DOHH2 (cell line): ENCODE results near the gene BRINP1.

Experiments used
- H3F3A ChIP-seq: fragments of 200-600 bp; sonication (generic), shearing (Covaris generic); 2 replicates; pipeline ENCODE4 v1.6.0; 2016; ENCODE audit warnings: antibody characterized with exemption, mild to moderate bottlenecking; ENCODE audit not compliant: control insufficient read depth, insufficient read depth
- H3K27ac ChIP-seq: fragments of 200-600 bp; sonication (generic); 2 replicates; pipeline ENCODE4 v1.5.1; 2014; ENCODE audit warnings: low read depth, mild to moderate bottlenecking, low read length, moderate library complexity
- H3K27me3 ChIP-seq: fragments of 200-600 bp; sonication (generic); 2 replicates; pipeline ENCODE4 v1.6.1; 2014; ENCODE audit warnings: mild to moderate bottlenecking, low read length, mixed read lengths; ENCODE audit not compliant: control insufficient read depth
- H3K36me3 ChIP-seq: fragments of 200-600 bp; sonication (generic); 2 replicates; pipeline ENCODE4 v1.6.1; 2014; ENCODE audit warnings: mild to moderate bottlenecking, low read length, moderate library complexity, mixed read lengths; ENCODE audit not compliant: control insufficient read depth
- H3K4me1 ChIP-seq: fragments of 200-600 bp; sonication (generic); 2 replicates; pipeline ENCODE4 v1.6.1; 2014; ENCODE audit warnings: mild to moderate bottlenecking, low read length, mixed read lengths; ENCODE audit not compliant: control insufficient read depth
- H3K4me2 ChIP-seq: fragments of 200-600 bp; sonication (generic); 2 replicates; pipeline ENCODE4 v1.6.0; 2014; ENCODE audit warnings: mild to moderate bottlenecking, low read length, moderate library complexity
- H3K4me3 ChIP-seq: fragments of 200-600 bp; sonication (generic); 2 replicates; pipeline ENCODE4 v1.5.1; 2014; ENCODE audit warnings: mild to moderate bottlenecking, low read length, mixed read lengths
- H3K79me2 ChIP-seq: fragments of 200-600 bp; sonication (generic); 2 replicates; pipeline ENCODE4 v1.6.1; 2014; ENCODE audit warnings: mild to moderate bottlenecking, low read length, mixed read lengths; ENCODE audit not compliant: control insufficient read depth
- H3K9me2 ChIP-seq: fragments of 200-600 bp; sonication (generic); replicated peaks from 2 replicates; pipeline ENCODE4 v1.6.1; 2014; ENCODE audit warnings: mild to moderate bottlenecking, low read length, mixed read lengths; ENCODE audit not compliant: control insufficient read depth
- H3K9me3 ChIP-seq: fragments of 200-600 bp; sonication (generic); 2 replicates; pipeline ENCODE4 v1.6.1; 2014; ENCODE audit warnings: antibody characterized with exemption, low read length, mixed read lengths; ENCODE audit not compliant: control insufficient read depth, insufficient read depth
- H4K20me1 ChIP-seq: fragments of 200-600 bp; sonication (generic); 2 replicates; pipeline ENCODE4 v1.6.0; 2014; ENCODE audit warnings: low read depth, mild to moderate bottlenecking, antibody characterized with exemption, low read length, moderate library complexity; ENCODE audit not compliant: control insufficient read depth, insufficient read depth
- EZH2phosphoT487 ChIP-seq: fragments of 200-600 bp; sonication (generic); IDR thresholded peaks from 2 replicates; pipeline ENCODE4 v1.6.1; 2017; ENCODE audit warnings: borderline replicate concordance, mild to moderate bottlenecking, antibody characterized with exemption, low read length, moderate library complexity, mixed read lengths
- TF ChIP-seq, protein P1 (sequence below): fragments of 200-600 bp; sonication (generic); IDR thresholded peaks from one replicate; pipeline ENCODE4 v1.5.1; 2014; ENCODE audit warnings: antibody characterized with exemption, mild to moderate bottlenecking, low read depth, low read length; ENCODE audit not compliant: poor library complexity, severe bottlenecking

The BRINP1 gene

DNA sequence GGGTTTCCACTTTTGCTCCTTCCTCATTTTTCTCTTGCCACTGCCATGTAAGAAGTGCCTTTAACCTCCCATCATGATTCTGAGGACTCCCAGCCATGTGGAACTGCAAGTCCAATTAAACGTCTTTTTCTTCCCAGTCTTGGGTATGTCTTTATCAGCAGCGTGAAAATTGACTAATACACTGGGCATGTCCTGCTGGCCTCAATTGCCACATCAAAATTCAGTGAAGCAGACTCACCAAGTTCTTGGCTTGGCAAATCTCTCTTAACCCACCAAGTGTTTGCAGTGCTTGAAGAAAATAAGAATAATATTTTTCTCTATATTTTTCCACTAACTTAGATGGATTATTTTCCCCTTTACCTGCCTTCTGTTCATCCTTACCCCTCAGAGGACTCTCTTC is 212.0 kb downstream of the BRINP1 start:
- H3K27me3 ChIP-seq, result no peaks in the 10 kb centered on the region
- H4K20me1 ChIP-seq, result no peaks in the 10 kb centered on the region
- no peaks in the 10 kb centered on the region for H3K9me3 ChIP-seq
- no peak overlapping the region for H3K27ac ChIP-seq
- H3K36me3 ChIP-seq, result no peaks in the 10 kb centered on the region
- H3K79me2 ChIP-seq, result no peaks in the 10 kb centered on the region
- no peaks in the 10 kb centered on the region for H3K4me1 ChIP-seq
- no peaks in the 10 kb centered on the region for H3F3A ChIP-seq
- no peak overlapping the region for H3K4me3 ChIP-seq
- H3K4me2 ChIP-seq, result no peak overlapping the region
- TF ChIP-seq EZH2phosphoT487, result no peak
- TF ChIP-seq, protein P1, sequence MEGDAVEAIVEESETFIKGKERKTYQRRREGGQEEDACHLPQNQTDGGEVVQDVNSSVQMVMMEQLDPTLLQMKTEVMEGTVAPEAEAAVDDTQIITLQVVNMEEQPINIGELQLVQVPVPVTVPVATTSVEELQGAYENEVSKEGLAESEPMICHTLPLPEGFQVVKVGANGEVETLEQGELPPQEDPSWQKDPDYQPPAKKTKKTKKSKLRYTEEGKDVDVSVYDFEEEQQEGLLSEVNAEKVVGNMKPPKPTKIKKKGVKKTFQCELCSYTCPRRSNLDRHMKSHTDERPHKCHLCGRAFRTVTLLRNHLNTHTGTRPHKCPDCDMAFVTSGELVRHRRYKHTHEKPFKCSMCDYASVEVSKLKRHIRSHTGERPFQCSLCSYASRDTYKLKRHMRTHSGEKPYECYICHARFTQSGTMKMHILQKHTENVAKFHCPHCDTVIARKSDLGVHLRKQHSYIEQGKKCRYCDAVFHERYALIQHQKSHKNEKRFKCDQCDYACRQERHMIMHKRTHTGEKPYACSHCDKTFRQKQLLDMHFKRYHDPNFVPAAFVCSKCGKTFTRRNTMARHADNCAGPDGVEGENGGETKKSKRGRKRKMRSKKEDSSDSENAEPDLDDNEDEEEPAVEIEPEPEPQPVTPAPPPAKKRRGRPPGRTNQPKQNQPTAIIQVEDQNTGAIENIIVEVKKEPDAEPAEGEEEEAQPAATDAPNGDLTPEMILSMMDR, result no peak
- H3K9me2 ChIP-seq, result no peaks in the 10 kb centered on the region

DNA sequence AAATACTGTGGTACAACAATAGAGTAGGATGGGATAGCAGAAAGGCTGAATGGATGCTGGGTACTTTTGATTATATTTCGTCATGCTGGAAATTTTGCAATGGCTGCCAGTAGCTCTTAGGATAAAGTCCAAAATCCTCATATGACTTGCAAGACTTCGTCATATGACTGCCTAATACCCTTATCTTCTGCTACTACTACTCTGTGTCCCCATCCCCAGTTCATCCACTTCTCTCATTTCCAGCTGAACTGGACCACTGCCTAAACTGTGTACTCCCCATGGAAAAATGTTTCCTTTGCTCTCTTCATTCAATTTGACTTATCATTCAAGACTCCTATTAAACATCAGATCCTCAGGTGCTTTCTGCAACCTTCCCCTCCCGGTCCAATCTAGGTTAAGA is 212.9 kb downstream of the BRINP1 start:
- Histone ChIP-seq H3K9me2 (no peaks in the 10 kb centered on the region), H3K27ac (no peak overlapping the region), H3K4me1 (no peaks in the 10 kb centered on the region), H3K4me3 (no peak overlapping the region), H3F3A (no peaks in the 10 kb centered on the region), H4K20me1 (no peaks in the 10 kb centered on the region), H3K9me3 (no peaks in the 10 kb centered on the region), H3K79me2 (no peaks in the 10 kb centered on the region), H3K36me3 (no peaks in the 10 kb centered on the region), H3K4me2 (no peak overlapping the region), H3K27me3 (no peaks in the 10 kb centered on the region)
- TF ChIP-seq, protein P1, result no peak
- no peak for TF ChIP-seq EZH2phosphoT487

DNA sequence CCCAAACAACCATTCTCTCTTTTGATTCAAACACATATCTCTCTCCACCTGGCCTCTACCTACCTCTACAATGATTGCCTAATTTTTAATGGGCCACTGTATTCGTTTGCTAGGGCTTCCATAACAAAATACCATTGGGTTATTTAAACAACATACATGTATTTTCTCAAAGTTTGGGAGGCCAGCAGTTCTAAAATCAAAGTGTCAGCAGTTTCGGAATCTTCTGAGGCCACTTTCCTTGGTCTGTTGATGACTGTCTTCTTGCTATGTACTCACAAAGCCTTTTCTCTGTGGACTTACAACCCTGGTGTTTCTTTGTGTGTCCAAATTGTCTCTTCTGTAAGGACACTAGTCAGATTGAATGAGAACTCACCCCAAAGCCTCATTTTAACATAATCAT is 214.7 kb downstream of the BRINP1 start:
- no peaks in the 10 kb centered on the region for H3K79me2 ChIP-seq
- TF ChIP-seq EZH2phosphoT487, result no peak
- TF ChIP-seq, protein P1, result no peak
- H3F3A ChIP-seq, result no peaks in the 10 kb centered on the region
- no peaks in the 10 kb centered on the region for H3K36me3 ChIP-seq
- H4K20me1 ChIP-seq, result no peaks in the 10 kb centered on the region
- H3K9me2 ChIP-seq, result no peaks in the 10 kb centered on the region
- H3K4me1 ChIP-seq, result no peaks in the 10 kb centered on the region
- H3K4me3 ChIP-seq, result no peak overlapping the region
- H3K27ac ChIP-seq, result no peak overlapping the region
- no peaks in the 10 kb centered on the region for H3K27me3 ChIP-seq
- no peak overlapping the region for H3K4me2 ChIP-seq
- H3K9me3 ChIP-seq, result no peaks in the 10 kb centered on the region

DNA sequence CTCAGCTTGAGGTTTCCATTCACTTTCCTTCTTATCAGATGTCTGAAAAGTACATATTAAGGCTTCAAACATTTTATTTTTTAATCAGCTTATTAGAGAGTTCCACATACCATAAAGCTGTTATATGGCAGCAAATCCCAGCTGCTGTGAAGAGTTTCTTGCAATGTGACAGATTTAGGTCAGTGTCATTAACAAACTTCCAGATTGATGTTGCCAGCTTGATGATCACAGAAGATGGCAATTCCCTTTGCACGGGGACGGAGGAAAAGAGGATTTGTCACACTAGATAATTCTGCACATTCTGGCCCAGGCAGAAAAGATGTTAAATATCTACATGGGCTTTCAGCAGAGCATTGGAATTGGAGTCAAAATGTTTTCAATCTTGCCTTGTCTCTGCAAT is 215.8 kb downstream of the BRINP1 start:
- Histone ChIP-seq H4K20me1 (no peaks in the 10 kb centered on the region), H3K79me2 (no peaks in the 10 kb centered on the region), H3K27ac (no peak overlapping the region), H3K27me3 (no peaks in the 10 kb centered on the region), H3K9me3 (no peaks in the 10 kb centered on the region), H3K36me3 (no peaks in the 10 kb centered on the region), H3F3A (no peaks in the 10 kb centered on the region), H3K4me3 (no peak overlapping the region), H3K4me2 (no peak overlapping the region), H3K4me1 (no peaks in the 10 kb centered on the region), H3K9me2 (no peaks in the 10 kb centered on the region)
- TF ChIP-seq, protein P1, result no peak
- TF ChIP-seq EZH2phosphoT487, result no peak
